Fibroblast of the aortic adventitia (primary cell): Measurements from ENCODE around the gene FAM111B. TPM values are rescaled to one million over a fixed set of nuclear protein-coding genes. Genes with fewer than 3 reads are reported as not detected.
"Not testable (repeated sequence)": the region's sequence is repeated elsewhere in the genome, so short reads cannot be mapped to it uniquely, and the experiment has no call there.

Experiments
- DNase-seq: peaks from one replicate; pipeline ENCODE4 v3.0.0-alpha.2; 2010; ENCODE audit warnings: low read depth
- H3K4me3 ChIP-seq: 2 replicates; pipeline ENCODE4 v1.5.1; 2011; ENCODE audit warnings: low read depth, mild to moderate bottlenecking, control low read depth, low read length, moderate library complexity
- CTCF ChIP-seq: IDR thresholded peaks from 2 replicates; pipeline ENCODE4 v1.5.1; 2011; ENCODE audit warnings: mild to moderate bottlenecking, low read length, control low read depth, inconsistent platforms; ENCODE audit not compliant: insufficient read depth
- total RNA-seq: library from RNA; depleted of rRNA; stranded (reverse); fragments of >200 nt; gene quantifications from 2 replicates; pipeline ENCODE4 v1.2.3, GENCODE V29; 2012; ENCODE audit warnings: low replicate concordance

The FAM111B gene
- total RNA-seq, 1 donor, result 42.9 TPM

- no peak overlapping the region for H3K4me3 ChIP-seq
- no peak for TF ChIP-seq CTCF
- DNase-seq, result no peak
These were observed 12.8 kb downstream of the FAM111B start for GRCh38 chr11:59119826-59120225.

GRCh38 chr11:59135648-59136461 lies 28.8 kb downstream of the FAM111B start:
- TF ChIP-seq CTCF, result peak; percentile 99
- no peak overlapping the region for H3K4me3 ChIP-seq
- DNase-seq, result peak; percentile 72

GRCh38 chr11:59136551-59136950 lies 29.5 kb downstream of the FAM111B start:
- not testable (repeated sequence) for DNase-seq, H3K4me3 ChIP-seq

- TF ChIP-seq CTCF, result no peak
- no peak overlapping the region for H3K4me3 ChIP-seq
- no peak for DNase-seq
These were observed 30.2 kb downstream of the FAM111B start for GRCh38 chr11:59137190-59137589.

- no peak overlapping the region for H3K4me3 ChIP-seq
- no peak for TF ChIP-seq CTCF
- peak; percentile 3 for DNase-seq
These were observed 31.6 kb downstream of the FAM111B start for GRCh38 chr11:59138643-59139042.

GRCh38 chr11:59141191-59141590 lies 34.2 kb downstream of the FAM111B start:
- DNase-seq, result no peak
- no peak for TF ChIP-seq CTCF
- H3K4me3 ChIP-seq, result no peak overlapping the region

- peak; percentile 61 for DNase-seq
- peak overlapping the region; percentile 88 for H3K4me3 ChIP-seq
- TF ChIP-seq CTCF, result no peak
These were observed 34.8 kb downstream of the FAM111B start for GRCh38 chr11:59141673-59142460.
